Measurements from ENCODE around the gene FAM13A.

The FAM13A gene

GRCh38 chr4:88836216-88836615, 220.8 kb downstream of the FAM13A start:
- DNase-seq (ENCODE audit: low read depth): no peak

GRCh38 chr4:88831031-88831430, 226.0 kb downstream of the FAM13A start:
- no peak for DNase-seq (ENCODE audit: low read depth)

GRCh38 chr4:88830598-88830997, 226.4 kb downstream of the FAM13A start:
- DNase-seq (ENCODE audit: low read depth): no peak

GRCh38 chr4:88828842-88829571, 228.0 kb downstream of the FAM13A start:
- DNase-seq (ENCODE audit: low read depth): no peak

DNA sequence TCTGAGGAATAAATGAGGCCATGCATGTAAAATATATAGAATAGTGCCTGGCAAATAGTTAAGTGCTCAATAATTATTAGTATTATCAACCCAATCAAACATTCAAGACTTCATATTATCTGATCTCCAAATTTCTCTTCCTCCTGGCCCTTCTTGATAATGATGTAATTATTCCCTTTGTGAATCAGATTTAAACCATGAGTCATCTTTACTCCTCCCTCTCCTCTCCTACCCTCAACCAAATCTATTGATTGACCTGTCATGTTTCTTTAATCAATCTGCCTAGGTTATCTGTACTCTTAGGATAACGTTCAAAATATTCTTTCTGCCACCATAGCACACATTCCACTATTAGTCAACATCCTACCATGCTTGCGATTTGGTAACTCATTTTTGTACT, 229.5 kb downstream of the FAM13A start:
- no peak for DNase-seq (ENCODE audit: low read depth)

- DNase-seq (ENCODE audit: low read depth): no peak
Observed at GRCh38 chr4:88826771-88827170, 230.2 kb downstream of the FAM13A start.

GRCh38 chr4:88825931-88826330, 231.1 kb downstream of the FAM13A start:
- DNase-seq (ENCODE audit: low read depth): no peak

GRCh38 chr4:88823058-88823919, 233.7 kb downstream of the FAM13A start:
- peak; percentile 95 for DNase-seq (ENCODE audit: low read depth)

DNA sequence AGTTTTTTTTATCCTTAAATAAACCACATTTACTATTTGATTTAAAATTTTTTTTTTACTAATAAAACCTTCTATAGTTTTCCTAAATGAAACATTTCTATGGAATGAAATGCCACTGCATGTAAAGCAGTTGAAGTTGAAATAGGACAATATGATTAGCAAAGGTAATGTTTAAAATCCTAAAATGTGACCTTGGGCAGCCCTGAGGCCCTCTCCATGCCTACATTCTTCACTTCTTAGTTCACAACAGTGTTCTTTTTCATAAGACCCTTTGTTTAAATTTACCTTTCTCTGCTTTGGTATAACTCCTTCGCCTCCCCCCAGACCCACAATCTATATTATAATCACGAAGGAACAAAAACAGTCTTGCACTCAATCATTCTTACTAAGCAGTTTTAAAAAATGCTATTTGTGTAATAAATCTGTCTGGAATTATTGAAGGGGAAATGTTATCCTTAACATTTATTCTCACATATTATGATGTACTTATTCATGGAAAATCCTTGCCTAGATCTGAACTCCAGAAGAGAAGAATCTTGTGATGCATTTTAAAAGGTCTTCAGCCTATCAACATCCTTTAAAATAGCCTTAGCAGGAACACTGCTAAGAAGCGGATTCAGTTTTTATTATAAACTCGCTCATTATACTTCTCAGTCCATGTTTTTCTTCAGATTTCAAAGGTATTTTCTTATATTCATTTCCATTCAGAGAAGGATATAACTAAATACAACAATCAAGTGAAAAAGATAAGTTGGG, 234.8 kb downstream of the FAM13A start:
- DNase-seq (ENCODE audit: low read depth): no peak

- no peak for DNase-seq (ENCODE audit: low read depth)
Observed at GRCh38 chr4:88821522-88821921, 235.5 kb downstream of the FAM13A start.

DNA sequence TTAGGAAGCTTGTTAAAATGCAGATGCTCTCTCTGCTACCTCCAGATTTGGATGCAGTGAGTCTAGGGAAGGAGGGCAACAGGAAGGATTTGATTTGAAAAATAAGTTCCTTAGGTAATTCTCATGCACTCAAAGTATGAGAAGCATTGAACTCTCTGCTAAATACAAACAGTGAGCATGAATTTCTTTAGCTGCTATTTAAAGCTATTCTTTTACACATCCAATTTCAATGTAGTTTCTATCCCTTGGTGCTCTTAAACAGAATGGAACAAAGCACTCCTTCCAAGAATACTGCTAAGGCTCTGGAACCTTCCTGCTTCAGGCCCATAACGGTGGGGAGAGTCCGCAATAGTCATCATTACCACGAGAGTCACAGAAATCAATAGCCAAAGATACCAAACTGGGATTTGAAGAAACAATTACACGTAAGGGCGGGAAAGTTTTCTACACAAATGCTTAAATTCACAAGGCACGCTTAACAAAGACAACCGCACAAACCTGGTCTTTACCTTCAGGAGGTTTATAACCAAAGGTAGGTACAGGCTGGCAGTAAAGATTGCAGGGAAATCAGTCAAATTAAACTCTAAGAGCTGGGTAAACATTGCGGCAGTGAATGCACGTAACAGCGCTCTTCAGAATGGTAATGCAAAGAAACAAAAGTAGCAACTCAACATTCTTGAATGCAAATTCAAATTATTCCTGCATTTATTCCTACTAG, 236.1 kb downstream of the FAM13A start:
- no peak for DNase-seq (ENCODE audit: low read depth)

DNA sequence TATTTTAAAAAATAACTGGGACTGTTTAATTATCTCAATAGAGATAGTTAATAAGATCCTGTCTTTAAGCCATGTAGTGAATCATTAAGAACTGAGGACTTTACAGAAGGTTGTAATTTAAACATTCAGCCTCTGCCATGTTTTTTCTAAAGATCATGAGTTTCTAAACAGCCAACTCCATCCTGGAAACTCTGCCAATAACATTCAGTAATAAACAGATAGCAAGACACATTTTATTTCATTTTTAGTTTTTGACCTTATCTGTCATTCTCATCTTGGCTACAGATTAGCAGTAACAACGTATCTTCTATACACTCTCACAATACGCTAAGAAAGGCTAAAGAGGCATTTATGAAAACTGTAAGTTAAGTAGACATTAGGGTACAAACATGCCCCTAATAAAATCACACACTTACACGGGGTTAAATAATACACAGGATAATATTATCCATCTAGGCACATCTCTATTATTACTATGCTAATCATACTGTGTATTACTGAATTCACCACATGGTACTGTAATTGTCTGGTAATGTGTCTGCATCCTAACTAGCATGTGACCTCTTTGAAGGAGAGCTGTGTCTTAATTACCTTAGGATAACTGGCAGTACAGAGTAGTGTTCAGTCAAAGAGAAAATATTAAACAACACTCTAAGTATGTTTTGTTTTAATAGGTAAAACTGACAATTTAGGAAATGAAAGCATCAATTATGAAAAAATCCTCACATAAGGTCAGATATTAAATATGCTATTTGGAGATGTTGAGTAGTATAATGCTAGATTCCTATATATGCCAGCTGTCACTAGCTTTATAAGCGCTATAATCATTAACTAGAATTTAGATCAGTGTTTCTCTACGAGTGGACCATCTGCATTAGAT, 236.9 kb downstream of the FAM13A start:
- DNase-seq (ENCODE audit: low read depth): no peak

DNA sequence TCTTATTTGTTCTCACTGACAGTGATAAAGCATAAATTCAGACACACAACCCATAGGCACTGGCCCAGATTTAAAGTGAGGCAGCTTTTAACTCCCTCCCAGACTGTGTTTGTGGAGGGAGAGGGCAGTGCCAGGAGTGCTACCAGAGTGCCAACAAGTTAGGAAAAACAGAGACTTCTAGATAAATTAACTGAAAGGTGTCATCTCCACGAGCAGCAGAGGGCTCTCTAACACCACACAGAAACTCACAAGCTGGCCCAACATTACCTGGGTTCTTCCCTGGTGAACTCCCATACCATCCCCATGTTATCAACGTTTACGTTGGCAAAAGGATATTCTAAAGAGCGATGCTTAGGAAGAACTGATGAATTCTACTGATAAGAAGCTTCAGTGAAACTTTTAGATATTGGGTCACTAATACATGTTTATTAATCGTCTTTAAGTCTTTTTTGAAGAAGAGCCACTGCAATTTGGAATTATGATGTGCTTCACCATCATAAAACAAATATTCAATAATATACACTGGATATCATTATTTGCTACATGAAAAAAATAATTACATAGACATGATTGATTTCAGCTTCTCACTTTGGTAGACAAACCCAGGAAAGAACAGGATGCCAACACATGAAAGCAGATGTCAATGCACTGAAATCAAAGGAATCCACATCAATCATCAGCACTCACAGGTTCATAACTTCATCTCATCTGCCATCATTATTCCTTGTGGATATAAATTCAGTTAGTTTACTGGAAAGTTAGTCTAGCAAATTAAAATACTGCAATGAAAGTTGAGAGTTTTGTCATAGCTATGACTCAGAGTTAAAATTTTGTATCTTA, 238.1 kb downstream of the FAM13A start:
- DNase-seq (ENCODE audit: low read depth): peak; percentile 50

- DNase-seq (ENCODE audit: low read depth): no peak
Observed at GRCh38 chr4:88817740-88818139, 239.2 kb downstream of the FAM13A start.

DNA sequence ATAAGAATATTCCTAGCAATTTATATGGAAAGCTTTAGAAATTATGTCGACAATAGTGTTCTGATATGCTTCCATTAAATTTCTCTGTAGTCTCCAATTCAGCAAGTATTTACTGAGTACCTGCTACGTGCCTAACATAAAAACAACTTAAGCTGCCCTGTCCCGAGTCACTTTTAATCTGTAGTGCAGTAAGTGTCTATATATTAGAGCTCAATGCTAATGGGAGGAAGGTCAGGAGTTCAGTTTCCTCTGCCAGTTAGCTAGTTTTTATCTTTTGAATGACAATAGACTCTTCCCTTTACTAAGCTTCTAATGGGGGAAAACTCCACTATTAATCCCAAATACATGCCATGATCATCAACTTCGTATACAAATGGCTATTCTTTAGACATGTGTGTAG, 240.6 kb downstream of the FAM13A start:
- no peak for DNase-seq (ENCODE audit: low read depth)

- no peak for DNase-seq (ENCODE audit: low read depth)
Observed at GRCh38 chr4:88814043-88814617, 242.9 kb downstream of the FAM13A start.

DNA sequence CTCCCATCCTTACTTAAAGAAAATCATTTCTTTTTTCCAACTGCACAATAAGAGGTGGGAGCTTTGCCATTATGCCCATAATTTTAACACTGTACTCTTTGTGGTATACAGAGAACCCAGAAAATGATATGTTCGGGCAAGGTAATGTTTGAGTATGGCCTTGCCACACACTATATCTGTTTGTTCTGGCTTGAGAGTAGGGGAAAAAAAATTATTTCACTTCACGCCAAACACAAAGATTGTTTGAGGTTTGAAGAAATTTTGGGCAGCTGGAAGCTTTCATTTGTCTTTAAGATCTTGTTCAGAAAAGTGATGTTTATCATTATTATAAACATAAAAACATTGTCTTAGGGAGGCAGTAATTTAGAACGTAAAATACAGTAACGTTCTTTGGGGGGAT, 244.0 kb downstream of the FAM13A start:
- no peak for DNase-seq (ENCODE audit: low read depth)

GRCh38 chr4:88812420-88812819, 244.6 kb downstream of the FAM13A start:
- DNase-seq (ENCODE audit: low read depth): no peak

DNA sequence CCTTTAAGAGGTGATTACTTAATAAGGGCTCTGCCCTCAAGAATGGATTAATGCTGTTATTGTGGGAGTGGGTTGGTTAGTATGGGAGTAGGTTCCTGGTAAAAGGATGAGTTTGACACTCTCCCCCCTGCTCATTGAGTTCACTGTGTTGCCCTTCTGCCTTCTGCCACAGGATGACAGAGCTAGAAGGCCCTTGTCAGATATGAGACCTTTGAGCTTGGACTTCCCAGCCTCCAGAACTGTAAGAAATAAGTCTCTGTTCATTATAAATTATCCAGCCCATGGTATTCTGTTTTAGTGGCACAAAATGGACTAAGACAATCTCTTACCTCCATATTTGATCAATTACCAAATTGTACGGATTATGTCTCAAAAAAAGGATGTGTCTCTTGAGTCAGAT, 245.1 kb downstream of the FAM13A start:
- no peak for DNase-seq (ENCODE audit: low read depth)

GRCh38 chr4:88810325-88810724, 246.7 kb downstream of the FAM13A start:
- DNase-seq (ENCODE audit: low read depth): no peak
